Right forelimb (tissue), 1 donor: ENCODE measurements around the gene MIA2.
"Not testable (repeated sequence)": the region's sequence is repeated elsewhere in the genome, so short reads cannot be mapped to it uniquely, and the experiment has no call there.

ENCODE experiments used
- DNase-seq: peaks from one replicate; pipeline ENCODE4 v3.0.0-alpha.2; 2018

The MIA2 gene

DNA sequence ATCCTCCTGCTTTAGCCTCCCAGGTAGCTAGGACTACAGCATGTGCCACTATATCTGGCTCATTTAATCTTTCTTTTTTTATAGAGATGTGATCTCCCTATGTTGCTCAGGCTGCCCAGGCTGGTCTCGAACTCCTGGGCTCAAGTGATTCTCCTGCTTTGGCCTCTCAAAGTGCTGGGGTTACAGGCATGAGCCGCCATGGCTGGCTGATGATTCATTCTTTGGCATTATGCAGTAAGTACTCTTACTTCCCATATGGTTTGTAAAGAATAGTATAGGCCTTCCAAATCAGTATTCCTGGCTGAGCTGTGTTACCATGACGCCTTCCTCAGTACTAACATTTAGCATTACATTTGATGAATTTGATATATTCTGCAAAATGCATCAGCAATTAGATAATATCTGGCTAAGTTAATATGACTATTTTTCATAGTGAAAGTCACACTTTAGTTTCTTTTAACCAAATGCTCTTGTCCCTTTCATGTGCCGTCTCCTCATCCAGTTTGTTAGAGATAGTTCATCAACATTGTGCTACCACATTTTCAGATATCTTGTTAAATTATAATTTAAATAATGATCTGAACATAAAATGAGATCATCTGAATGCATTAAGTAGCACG, 3.2 kb upstream of the MIA2 start:
- no peak for DNase-seq

DNA sequence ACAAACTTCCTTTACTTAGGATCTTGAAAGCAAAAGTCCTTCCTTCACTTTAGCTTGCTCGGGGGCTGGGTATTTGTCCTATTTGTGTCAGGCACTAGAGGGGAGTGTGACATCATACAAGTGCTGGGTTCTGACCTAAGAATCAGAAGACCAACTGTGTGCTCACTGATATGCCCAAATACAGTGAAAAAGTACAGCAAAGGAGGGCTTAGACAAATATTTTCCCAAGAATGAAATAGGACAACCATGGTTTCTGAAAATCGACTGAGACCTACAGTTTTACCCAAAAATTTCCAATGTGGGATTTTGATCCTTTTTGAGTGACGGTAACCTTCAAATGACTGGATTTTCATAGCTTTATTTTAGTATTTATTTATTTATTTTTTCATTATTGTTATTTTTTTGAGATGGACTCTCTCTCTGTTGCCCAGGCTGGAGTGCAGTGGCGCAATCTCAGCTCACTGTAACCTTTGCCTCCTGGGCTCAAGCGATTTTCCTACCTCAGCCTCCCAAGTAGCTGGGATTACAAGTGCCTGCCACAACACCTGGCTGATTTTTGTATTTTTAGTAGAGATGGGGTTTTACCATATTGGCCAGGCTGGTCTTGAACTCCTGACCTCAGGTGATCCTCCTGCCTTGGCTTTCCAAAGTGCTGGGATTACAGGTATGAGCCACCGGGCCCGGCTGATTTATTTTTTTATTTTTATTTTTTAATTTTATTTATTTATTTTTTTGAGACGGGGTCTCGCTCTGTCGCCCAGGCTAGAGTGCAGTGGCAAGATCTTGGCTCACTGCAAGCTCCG, 1.8 kb upstream of the MIA2 start:
- DNase-seq = not testable (repeated sequence)

DNA sequence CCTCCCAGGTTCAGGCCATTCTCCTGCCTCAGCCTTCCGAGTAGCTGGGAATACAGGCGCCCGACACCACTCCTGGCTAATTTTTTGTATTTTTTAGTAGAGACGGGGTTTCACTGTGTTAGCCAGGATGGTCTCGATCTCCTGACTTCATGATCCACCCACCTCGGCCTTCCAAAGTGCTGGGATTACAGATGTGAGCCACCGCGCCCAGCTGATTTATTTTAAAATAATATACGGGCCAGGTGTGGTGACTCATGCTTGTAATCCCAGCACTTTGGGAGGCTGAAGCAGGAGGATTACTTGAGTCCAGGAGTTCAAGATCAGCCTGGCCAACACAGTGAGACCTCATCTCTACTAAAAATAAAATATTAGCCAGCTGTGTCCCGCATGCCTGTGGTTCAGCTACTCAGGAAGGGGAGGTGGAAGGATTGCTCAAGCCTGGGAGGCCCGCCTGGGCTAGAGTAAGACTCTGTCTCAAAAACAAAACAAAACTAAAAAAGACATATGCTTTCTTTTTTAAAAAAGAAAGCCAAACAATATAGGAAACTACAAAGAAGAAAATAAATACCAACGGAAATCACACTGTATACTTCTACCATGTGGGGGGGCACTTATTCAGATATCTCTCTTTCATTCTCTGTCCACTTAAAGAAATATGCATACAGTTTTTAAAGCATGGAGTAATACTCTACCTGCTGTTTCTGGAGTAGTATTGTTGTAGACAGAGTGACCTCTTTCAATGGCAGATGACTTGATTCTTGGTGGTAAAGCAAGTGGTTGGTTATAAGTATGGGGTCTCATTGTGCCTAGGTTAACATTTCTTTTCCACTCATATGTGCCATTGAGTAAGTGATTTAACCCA, 930 bp upstream of the MIA2 start:
- DNase-seq = no peak

DNA sequence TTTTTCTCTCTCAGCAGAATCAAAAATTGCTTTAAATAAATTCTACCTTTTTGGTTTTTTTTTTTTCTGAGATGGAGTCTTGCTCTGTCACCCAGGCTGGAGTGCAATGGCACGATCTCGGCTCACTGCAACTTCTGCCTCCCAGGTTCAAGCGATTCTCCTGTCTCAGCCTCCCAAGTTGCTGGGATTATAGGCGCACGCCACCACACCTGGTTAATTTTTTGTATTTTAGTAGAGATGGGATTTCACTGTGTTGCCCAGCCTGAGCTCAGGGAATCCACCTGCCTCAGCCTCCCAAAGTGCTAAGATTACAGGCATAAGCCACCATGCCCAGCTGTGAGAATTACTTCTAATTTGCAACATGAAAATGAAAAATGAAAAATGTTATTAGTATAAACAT, 1.3 kb downstream of the MIA2 start:
- not testable (repeated sequence) for DNase-seq

DNA sequence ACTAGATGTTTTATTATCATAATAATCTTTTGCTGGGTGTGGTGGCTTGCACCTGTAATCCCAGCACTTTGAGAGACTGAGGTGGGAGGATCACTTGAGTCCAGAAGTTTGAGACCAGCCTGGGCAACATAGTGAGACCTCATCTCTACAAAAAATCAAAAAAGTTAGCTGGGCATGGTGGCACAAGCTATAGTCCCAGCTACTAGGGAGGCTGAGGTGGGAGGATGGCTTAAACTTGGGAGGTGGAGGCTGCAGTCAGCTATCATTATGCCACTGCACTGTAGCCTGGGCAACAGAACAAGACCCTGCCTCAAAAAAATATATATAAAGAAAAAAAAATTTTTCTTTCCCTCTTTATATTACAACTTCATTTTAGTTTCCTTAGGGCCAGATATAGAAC, 1.8 kb downstream of the MIA2 start:
- DNase-seq = not testable (repeated sequence)

DNA sequence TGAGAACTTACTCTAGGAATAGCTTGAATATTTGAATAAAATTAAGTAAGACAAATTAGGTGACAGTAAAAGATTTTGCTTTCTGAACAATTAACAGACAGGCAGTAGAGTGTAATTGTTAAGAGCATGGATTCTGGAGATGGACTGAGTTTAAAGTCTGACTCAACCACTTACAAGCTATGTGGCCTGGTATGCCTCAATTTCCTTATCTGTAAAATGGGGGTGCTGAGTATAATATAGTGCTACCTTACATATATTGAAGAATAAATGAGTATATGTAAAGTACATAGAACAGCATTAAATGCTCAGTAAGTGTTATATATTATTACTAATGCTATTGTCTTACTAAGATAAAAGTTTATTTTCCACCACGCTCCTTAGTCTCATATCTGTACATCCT, 7.1 kb downstream of the MIA2 start:
- DNase-seq = no peak

DNA sequence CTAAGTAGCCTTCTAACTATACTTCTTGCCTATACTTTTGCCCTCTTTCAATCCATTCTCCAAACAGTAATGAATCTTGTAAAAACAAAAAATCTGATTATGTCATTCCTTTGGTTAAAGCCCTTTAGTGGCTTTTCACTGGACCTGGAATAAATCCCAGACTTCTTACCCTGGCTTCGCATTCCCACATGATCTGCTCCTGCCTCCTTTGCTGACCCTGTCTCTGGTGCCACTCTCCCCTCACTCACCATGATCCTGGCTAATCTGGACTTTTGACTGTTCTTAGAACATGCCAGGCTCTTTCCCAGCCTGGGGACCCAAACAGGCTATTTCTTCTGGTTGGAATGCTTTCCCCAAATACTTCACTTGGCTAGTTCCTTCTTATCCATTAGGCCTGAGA, 7.9 kb downstream of the MIA2 start:
- no peak for DNase-seq

DNA sequence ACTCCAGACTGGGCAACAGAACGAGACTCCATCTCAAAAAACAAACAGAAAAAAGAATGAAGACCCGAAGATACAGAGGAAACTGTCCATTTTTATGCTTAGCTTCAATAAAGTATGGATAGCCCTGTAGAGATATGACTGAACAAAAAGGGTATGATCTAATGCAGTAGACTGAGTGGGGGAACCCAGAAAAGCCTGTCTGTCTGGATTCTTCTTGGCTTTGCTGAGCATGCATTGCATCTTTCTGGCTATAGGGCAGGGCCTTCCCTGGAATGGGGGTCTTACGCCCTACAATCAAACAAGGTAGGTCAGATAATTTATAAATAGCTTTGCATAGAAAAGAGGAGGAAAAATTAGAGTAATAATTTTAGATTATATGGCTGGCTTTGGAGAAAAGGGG, 10.1 kb downstream of the MIA2 start:
- no peak for DNase-seq

DNA sequence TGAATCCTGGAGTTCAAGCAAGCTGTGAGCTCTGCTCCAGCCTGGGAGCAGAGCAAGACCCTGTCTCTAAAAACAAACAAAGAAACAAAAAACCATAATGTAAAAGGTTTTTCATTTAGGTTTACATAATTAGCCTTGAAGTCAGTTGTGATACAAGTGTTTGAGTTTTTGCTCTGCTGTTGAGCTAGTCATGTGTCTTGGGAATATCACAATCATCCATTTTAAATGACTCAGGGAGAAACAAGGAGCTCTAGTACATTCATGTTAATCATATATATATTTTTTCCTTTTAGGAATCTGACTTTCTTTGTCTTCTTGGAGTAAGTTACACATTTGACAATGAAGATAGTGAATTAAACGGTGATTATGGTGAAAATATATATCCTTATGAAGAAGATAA, 12.9 kb downstream of the MIA2 start:
- no peak for DNase-seq

DNA sequence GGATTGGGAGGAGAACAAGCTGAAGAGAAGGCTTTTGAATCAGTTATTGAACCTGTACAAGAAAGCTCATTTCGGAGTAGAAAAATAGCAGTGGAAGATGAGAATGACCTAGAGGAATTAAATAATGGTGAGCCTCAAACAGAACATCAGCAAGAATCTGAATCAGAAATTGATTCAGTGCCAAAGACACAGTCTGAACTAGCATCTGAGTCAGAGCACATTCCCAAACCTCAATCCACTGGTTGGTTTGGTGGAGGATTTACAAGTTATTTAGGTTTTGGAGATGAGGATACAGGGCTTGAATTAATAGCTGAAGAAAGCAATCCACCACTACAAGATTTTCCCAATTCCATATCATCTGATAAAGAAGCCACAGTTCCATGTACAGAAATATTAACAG, 13.5 kb downstream of the MIA2 start:
- no peak for DNase-seq

DNA sequence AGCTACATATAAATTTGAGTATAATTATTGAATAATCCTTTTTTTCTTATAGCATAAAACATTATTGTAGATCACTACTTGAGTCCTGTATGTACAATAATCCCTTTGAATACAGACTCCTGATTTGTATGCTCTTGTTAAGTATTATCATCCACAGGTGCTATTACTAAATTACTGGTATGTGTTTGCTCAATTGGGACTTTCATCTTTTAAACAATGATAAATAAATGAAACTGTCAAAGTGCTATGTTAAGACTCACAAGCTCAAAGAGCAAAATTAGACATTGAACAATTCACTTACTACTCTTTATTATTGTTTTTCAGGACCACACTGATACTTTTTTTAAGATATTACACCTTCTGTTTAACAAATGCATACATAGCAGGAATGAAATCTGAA, 17.8 kb downstream of the MIA2 start:
- DNase-seq = no peak

DNA sequence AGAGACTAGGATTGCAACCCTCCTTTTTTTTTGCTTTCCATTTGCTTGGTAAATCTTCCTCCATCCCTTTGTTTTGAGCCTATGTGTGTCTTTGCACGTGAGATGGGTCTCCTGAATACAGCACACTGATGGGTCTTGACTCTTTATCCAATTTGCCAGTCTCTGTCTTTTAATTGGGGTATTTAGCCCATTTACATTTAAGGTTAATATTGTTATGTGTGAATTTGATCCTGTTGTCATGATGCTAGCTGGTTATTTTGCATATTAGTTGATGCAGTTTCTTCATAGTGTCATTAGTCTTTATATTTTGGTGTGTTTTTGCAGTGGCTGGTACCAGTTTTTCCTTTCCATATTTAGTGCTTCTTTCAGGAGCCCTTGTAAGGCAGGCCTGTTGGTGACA, 23.7 kb downstream of the MIA2 start:
- not testable (repeated sequence) for DNase-seq

DNA sequence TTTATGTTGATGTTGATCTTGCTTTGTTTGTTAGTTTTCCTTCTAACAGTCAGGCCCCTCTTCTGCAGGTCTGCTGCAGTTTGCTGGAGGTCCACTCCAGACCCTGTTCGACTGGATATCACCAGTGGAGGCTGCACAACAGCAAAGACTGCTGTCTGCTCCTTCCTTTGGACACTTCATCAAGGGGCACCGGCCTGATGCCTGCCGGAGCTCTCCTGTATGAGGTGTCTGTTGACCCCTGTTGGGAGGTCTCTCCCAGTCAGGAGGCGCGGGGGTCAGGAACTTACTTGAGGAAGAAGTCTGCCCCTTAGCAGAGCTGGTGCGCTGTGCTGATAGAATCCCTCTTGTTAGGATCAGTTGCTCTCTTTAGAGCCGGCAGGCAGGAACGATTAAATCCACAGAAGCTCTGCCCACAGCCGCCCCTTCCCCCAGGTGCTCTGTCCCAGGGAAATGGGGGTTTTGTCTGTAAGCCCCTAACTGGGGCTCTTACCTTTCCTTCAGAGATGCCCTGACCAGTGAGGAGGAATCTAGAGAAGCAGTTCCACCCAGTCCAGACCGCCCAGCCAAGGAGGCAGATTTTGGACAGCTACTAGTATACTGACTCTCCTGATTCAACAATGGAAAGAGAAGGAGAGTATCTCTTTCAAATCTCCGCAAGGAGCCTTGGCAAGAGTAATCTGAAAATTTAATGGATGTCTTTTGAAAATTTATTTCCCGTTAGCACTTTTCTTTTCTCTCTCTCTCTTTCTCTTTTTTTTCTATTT, 25.2 kb downstream of the MIA2 start:
- no peak for DNase-seq

DNA sequence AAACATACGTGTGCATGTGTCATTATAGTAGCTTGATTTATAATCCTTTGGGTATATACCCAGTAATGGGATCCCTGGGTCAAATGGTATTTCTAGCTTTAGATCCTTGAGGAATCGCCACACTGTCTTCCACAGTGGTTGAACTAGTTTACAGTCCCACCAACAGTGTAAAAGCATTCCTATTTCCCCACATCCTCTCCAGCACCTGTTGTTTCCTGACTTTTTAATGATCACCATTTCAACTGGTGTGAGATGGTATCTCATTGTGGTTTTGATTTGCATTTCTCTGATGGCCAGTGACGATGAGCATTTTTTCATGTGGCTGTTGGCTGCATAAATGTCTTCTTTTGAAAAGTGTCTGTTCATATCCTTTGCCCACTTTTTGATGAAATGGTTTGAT, 26.4 kb downstream of the MIA2 start:
- not testable (repeated sequence) for DNase-seq

DNA sequence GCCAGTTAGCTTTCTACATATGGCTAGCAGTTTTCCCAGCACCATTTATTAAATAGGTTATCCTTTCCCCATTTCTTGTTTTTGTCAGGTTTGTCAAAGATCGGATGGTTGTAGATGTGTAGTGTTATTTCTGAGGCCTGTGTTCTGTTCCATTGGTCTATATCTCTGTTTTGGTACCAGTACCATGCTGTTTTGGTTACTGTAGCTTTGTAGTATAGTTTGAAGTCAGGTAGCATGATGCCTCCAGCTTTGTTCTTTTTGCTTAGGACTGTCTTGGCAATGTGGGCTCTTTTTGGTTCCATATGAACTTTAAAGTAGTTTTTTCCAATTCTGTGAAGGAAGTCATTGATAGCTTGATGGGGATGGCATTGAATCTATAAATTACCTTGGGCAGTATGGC, 28.5 kb downstream of the MIA2 start:
- not testable (repeated sequence) for DNase-seq

DNA sequence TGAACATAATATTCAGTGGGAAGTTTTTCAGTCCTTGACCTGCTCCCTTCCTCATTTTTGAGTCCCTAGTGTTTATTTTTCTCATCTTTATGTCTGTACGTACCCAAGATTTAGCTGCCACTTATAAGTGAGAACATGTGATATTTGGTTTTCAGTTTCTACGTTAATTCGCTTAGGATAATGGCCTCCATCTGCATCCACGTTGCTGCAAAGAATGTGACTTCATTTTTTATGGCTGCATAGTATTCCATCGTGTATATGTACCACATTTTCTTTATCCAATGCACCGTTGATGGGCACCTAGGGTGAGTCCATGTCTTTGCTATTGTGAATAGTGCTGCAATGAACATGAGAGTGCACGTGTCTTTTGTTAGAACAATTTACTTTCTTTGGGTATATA, 30.3 kb downstream of the MIA2 start:
- DNase-seq = no peak

DNA sequence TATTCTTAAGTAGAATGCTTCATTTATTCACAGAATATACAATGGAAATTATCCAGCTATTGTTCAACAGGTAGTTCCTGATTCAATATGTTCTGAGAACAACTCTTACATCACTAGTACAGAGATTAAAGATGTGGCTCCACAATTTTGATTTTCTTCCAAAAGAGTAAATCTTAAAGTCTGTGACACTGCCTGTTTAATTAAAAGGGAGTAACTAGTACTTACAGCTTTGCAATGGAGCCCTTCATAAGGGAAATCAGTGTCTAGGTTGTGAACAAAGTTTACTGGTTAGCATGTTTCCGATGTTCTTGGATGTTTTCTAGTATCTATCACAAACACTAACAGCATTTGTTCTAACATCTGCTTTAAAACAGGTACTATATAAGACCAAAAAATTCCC, 30.8 kb downstream of the MIA2 start:
- no peak for DNase-seq

DNA sequence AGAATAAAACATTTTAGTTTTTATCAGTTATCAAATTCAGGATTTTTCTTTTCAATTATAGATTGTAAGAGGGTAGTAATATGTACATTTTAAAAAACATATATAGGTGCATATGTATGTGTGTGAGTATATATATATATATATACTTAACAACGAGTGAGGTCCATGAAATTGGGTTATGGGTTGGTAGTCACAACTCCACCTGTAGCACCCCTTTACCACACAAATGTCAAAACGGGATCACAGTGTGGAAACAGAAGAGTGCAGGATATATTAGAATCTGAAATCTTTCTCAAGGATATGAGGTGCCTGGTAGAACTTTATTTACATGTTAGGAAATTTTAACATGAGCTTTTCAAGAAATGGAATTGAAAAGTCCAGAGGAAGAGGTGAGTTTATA, 31.3 kb downstream of the MIA2 start:
- peak; percentile 44 for DNase-seq

DNA sequence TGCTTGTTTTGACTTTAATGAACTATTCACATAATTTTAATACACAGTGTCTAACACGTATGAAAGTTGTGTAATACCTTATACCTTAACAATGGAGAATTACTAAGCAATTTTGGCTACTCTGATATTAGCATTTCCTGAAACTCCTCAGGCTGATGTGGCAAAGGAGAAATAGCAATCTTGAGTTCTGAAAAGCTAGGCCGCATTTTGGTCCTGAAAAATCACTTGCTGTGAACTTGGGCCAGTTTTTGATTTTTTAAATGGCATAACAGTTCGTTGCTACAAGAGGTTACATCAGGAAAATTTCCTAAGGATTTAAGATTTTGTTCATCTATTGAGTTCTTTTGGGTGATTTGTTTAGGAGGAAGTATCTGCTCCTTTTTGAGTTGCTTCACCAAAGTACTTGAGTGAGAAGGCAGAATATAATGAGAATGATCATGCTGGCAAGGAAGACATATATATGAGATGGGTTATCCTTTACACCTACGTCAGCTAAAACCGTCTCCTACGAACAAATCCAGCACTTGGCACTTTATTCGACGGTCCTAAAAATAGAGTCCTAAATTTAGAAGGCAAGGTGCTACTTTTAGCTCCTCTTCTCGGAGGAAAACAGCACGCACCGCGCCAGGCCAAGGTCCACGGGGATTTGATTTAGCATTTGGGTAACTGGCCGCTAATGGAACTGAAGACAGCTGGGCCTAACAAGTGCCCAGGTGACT, 32.2 kb downstream of the MIA2 start:
- no peak for DNase-seq

DNA sequence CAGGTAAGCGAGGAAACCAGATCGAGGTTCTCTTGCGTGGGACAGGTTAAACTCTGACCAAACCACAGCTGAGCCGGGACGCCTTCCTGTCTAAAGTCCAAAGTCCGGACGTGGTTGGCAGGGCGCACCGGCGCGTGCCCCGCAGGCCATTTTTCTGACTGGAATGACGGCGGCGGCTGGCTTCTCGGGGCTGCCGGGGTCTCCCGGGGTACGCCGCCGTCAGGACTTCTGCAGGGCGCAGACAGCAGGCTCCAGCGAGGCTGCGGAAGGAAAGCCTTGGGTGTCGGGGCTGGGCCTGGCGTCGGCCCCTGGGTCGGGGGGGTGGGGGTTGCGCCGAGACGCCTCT, 32.8 kb downstream of the MIA2 start:
- peak; percentile 83 for DNase-seq

DNA sequence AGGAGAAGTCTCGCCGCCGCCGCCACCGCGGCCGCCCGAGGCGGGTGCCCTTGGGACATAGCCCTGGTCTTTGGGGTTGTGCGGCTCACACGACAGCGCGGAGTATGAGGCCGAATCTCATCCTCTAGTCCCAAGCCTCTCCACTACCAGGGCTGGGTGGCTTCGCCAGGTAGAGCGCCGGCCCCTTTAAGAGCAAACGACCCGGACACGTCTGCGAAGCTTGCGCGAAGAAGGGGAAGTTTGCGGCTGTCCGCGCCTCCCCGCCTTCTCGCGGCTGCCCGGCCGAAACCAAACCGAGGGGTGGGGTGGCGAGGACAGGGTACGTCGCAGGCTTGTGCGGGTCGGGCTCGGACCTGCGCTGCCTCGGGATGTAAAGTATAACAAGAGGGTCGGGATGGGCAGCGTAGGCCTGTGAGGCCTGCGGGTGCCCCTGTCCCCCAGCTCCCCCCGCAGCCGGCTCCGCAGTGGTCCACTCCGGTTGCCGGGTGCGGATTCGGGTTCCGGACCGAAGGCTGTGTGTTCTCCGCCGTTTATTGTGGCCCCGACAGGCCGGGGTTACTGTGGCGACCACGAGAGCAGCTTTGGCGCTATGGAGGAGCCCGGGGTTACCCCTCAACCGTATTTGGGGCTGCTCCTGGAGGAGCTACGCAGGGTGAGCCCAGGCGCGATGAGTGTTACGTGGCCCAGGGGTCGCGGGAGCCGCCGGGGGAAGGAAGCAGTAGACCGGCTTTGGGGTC, 33.3 kb downstream of the MIA2 start:
- DNase-seq = peak; percentile 91

DNA sequence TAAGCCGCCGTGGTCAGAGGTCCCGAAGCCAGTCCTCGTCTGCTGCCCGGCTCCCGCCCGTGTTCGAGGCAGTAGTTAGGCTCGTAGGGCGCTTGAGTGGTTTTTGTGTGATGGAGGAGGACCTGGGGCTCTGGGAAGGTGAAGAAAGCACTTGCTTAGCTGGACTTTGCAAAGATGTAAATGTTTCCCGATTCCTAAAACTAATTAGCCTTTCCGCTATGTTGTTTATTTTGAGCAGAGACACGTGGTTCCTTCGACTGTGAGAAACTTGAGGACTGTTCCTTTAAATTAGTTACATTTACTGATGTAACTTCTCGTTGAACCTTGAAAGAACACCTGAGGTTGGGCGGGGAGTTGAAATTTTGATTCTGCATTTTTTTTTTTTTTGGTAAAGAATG, 33.9 kb downstream of the MIA2 start:
- DNase-seq = no peak
